Mesendoderm (in vitro differentiated cells): ENCODE measurements around the gene CD3E.

Experiments
- DNase-seq: peaks from one replicate; pipeline ENCODE4 v3.0.0; 2013
- H2AK5ac ChIP-seq: 2 replicates; pipeline ENCODE4 v1.6.1; 2013; ENCODE audit warnings: low read length, inconsistent platforms
- H2BK120ac ChIP-seq: 2 replicates; pipeline ENCODE4 v1.6.1; 2013; ENCODE audit warnings: low read depth, mild to moderate bottlenecking, low read length, moderate library complexity, mixed read lengths
- H2BK15ac ChIP-seq: replicated peaks from 2 replicates; pipeline ENCODE4 v1.6.1; 2013; ENCODE audit warnings: low read depth, mild to moderate bottlenecking, moderate library complexity
- H2BK5ac ChIP-seq: 2 replicates; pipeline ENCODE4 v1.6.1; 2013; ENCODE audit warnings: low read length, inconsistent platforms
- H3K18ac ChIP-seq: 2 replicates; pipeline ENCODE4 v1.6.1; 2013; ENCODE audit warnings: mild to moderate bottlenecking, low read length, mixed read lengths
- H3K23ac ChIP-seq: one replicate; pipeline ENCODE4 v1.6.1; 2013; ENCODE audit warnings: low read length
- H3K27ac ChIP-seq: 2 replicates; pipeline ENCODE4 v1.5.1; 2013; ENCODE audit warnings: low read depth, mild to moderate bottlenecking, inconsistent platforms, low read length, moderate library complexity
- H3K27me3 ChIP-seq: 2 replicates; pipeline ENCODE4 v1.6.1; 2013; ENCODE audit warnings: low read length, control low read depth, mild to moderate bottlenecking, inconsistent platforms; ENCODE audit not compliant: insufficient read depth, poor library complexity
- H3K36me3 ChIP-seq: 2 replicates; pipeline ENCODE4 v1.6.1; 2013; ENCODE audit warnings: low read length, inconsistent platforms; ENCODE audit not compliant: control insufficient read depth, insufficient read depth
- H3K4ac ChIP-seq: one replicate; pipeline ENCODE4 v1.6.1; 2013; ENCODE audit warnings: low read depth, mild to moderate bottlenecking, low read length, moderate library complexity
- H3K4me1 ChIP-seq: 2 replicates; pipeline ENCODE4 v1.6.1; 2013; ENCODE audit warnings: low read depth, low read length, inconsistent platforms; ENCODE audit not compliant: control insufficient read depth
- H3K4me2 ChIP-seq: 2 replicates; pipeline ENCODE4 v1.6.1; 2013; ENCODE audit warnings: low read length
- H3K4me3 ChIP-seq: 2 replicates; pipeline ENCODE4 v1.5.1; 2013; ENCODE audit warnings: mild to moderate bottlenecking, low read length
- H3K56ac ChIP-seq: one replicate; pipeline ENCODE4 v1.6.1; 2013; ENCODE audit warnings: low read length
- H3K79me1 ChIP-seq: 2 replicates; pipeline ENCODE4 v1.6.1; 2013; ENCODE audit warnings: low read length, inconsistent platforms
- H3K79me2 ChIP-seq: 2 replicates; pipeline ENCODE4 v1.6.1; 2013; ENCODE audit warnings: mild to moderate bottlenecking, low read length; ENCODE audit not compliant: control insufficient read depth, insufficient read depth
- H3K9ac ChIP-seq: 2 replicates; pipeline ENCODE4 v1.6.1; 2013; ENCODE audit warnings: low read length, inconsistent platforms
- H4K5ac ChIP-seq: one replicate; pipeline ENCODE4 v1.6.1; 2013; ENCODE audit warnings: low read length
- H4K8ac ChIP-seq: one replicate; pipeline ENCODE4 v1.6.1; 2013; ENCODE audit warnings: low read depth, mild to moderate bottlenecking, control low read depth, low read length, moderate library complexity
- WGBS: extraction: QIAGEN DNeasy Blood & Tissue Kit; methylation state at CpG from one replicate; pipeline ENCODE4 v1.1.7; 2013; ENCODE audit warnings: low lambda C conversion rate, missing lambda C conversion rate; ENCODE audit not compliant: insufficient coverage; ENCODE audit errors: extremely low coverage; 5-methylcytosine and 5-hydroxymethylcytosine counted together

CD3E gene

DNA sequence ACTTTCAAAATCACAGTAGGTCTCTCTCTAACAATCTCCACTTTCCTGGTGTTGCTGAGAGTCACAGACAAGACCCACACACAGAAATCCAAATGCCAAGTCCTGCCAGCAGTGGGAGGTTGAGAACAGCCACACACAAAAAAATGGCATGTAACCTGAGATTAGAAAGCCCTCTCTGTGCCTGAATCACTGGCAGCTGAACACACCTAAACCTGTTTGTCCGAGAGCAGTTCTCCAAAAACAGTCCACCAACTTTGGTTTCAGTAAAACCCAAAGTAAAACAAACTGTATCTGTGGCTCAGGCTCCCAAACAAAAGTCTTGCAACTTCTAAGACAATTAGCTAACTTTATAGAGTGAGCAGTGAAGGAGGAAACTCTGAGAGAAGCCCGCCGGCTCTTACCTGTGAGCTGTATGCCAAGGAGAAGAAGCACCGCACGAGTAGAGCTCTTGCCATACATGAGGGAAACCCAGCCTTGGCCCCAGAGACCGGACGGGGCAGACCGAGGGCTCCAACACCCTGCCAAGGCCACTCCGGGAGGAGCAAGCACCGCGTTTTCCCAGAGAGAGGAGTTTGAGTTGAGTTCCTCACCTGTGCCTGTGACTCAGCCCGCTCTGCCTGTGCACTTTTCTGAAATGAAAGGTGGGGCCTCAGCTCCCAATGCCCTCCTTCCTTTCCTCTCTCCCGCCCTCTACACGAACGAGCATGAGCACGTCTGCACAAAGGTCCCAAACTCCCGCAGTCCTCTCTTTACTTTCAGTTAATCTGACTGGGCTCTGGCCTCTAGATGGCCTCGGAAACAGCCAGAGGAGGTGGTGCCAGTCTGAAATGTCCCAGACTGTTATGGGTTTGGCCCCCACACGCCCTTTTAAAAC lies 40.6 kb upstream of the CD3E start, which contains the start of gene MPZL2:
Gene MPZL2 (minus strand): TSS at position 603 of the 874 bp plus-strand sequence. CDS start 144 bp downstream, at position 459.
- Histone ChIP-seq H2BK5ac (no peak within 1 kb of the TSS), H3K9ac (peak within 1 kb of the TSS; percentile 27), H2AK5ac (no peak within 1 kb of the TSS), H4K8ac (no peak within 1 kb of the TSS), H3K79me2 (no peaks in the 10 kb centered on the region), H2BK120ac (no peak within 1 kb of the TSS), H2BK15ac (no peak within 1 kb of the TSS), H3K4me2 (peak within 1 kb of the TSS; percentile 44), H3K23ac (no peak within 1 kb of the TSS), H3K27ac (no peak within 1 kb of the TSS), H3K4ac (no peak within 1 kb of the TSS), H3K56ac (peak within 1 kb of the TSS; percentile 63), H3K36me3 (no peaks in the 10 kb centered on the region), H3K79me1 (no peaks in the 10 kb centered on the region), H3K27me3 (peaks cover 7% of the 10 kb centered on the region), H4K5ac (no peak within 1 kb of the TSS), H3K4me1 (peaks cover 4% of the 10 kb centered on the region), H3K4me3 (no peak within 1 kb of the TSS), H3K18ac (peak within 1 kb of the TSS; percentile 73)
- WGBS = no CpG with 5 or more reads among the region's 19 CpGs
- DNase-seq = peak; percentile 57

DNA sequence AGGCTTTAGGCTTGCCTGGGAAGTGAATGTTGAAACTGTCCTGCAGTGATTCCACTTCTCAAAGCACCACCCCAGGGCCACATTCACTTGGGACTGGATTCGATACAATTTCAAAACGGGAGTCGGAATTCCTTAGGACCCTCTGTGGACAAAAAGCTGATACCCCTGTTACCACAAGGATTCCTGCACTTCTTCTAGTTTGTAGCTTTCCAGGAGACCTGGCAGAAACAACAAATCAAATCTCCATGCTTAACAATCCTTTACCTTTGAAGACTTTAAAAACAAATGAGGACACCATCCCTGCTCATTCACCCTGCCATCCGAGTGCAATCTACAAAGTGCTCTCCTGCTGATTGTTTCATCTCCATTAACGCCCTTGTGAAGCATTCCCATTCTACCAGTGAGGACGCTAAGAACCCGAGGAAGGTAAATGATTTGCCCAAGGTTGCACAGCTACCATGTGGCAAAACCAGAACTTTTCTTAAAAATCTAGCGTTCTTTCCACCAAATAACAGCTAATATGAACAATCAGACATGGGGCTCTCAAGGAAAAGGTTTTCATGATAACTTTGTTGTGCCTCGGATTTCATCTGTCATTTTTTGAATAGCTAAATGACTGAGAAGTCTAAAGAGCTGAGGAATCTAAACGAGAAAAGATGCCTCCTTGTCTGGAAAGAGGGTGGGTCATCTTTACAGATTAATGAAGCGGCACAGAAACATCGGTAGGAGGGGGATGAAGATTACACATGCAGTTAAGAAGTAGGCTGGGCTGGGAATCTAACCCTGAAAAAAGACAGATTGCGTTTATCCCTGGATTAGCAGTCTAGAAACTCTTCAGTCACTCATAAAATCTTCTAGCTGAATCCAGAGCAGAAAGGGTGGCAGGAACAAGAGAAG lies 39.7 kb upstream of the CD3E start:
- peak overlapping the region; percentile 44 for H3K4me2 ChIP-seq
- H3K4me1 ChIP-seq = peaks cover 4% of the 10 kb centered on the region
- no peaks in the 10 kb centered on the region for H3K79me1 ChIP-seq
- no peak overlapping the region for H3K4ac ChIP-seq
- no peak overlapping the region for H4K8ac ChIP-seq
- no peak overlapping the region for H2BK15ac ChIP-seq
- H3K4me3 ChIP-seq = no peak overlapping the region
- no CpG with 5 or more reads among the region's 13 CpGs for WGBS
- H3K18ac ChIP-seq = no peak overlapping the region
- H2AK5ac ChIP-seq = no peak overlapping the region
- no peak overlapping the region for H4K5ac ChIP-seq
- H3K23ac ChIP-seq = no peak overlapping the region
- H3K56ac ChIP-seq = no peak overlapping the region
- no peak overlapping the region for H3K9ac ChIP-seq
- DNase-seq = no peak
- peaks cover 7% of the 10 kb centered on the region for H3K27me3 ChIP-seq
- H2BK5ac ChIP-seq = no peak overlapping the region
- no peak overlapping the region for H3K27ac ChIP-seq
- no peak overlapping the region for H2BK120ac ChIP-seq
- no peaks in the 10 kb centered on the region for H3K36me3 ChIP-seq
- H3K79me2 ChIP-seq = no peaks in the 10 kb centered on the region

DNA sequence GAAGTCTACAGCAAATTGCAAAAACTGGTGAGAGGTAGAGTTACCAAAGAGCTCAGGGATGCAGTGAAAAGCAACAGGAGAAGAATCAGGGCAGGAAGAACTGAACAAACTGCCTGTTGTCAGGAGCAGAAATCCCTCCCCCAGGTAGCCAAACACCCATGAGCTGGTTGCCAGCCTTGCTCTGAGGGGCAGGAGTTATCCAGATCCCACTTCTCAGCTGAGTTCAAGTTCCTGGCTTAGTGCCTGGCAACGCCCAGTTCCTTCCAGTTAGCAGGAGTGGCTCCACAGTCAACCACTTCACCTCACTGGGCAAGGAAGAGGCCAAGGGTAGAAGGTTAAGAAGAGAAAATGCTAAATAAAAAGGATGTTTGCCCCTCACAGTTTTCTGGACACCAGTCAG lies 38.6 kb upstream of the CD3E start:
- no CpG with 5 or more reads among the region's 1 CpG for WGBS
- Histone ChIP-seq H3K27ac (no peak overlapping the region), H3K9ac (no peak overlapping the region), H3K4ac (no peak overlapping the region), H3K23ac (no peak overlapping the region), H3K79me1 (no peaks in the 10 kb centered on the region), H2AK5ac (no peak overlapping the region), H2BK15ac (no peak overlapping the region), H3K56ac (no peak overlapping the region), H3K27me3 (peaks cover 7% of the 10 kb centered on the region), H3K79me2 (no peaks in the 10 kb centered on the region), H3K36me3 (no peaks in the 10 kb centered on the region), H3K4me1 (peaks cover 4% of the 10 kb centered on the region), H4K5ac (no peak overlapping the region), H2BK120ac (no peak overlapping the region), H2BK5ac (no peak overlapping the region), H3K18ac (no peak overlapping the region), H3K4me2 (no peak overlapping the region), H4K8ac (no peak overlapping the region), H3K4me3 (no peak overlapping the region)
- DNase-seq = no peak

DNA sequence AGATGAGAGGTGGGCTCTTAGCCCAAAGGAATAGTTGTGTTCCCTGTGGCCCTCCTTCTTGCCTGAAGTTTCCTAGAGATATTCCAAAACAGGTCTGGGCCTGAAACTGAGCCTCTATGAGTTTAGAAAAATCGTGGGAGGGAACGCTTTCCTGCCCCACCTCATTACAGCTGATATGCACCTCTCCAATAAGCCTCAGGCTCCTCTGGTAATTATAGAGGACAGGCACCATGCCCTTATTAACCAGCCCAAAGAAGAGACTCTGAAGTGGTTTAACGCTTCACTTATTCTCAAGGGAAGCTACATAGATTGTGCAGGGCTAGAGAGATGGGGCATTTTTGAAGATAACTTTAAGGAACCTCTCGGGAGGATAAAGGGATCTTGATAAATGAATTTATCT lies 37.0 kb upstream of the CD3E start:
- no peak overlapping the region for H3K18ac ChIP-seq
- no peaks in the 10 kb centered on the region for H3K36me3 ChIP-seq
- no peak overlapping the region for H3K9ac ChIP-seq
- no peak overlapping the region for H3K4me2 ChIP-seq
- H3K79me2 ChIP-seq = no peaks in the 10 kb centered on the region
- no peak overlapping the region for H3K4me3 ChIP-seq
- no peak overlapping the region for H4K5ac ChIP-seq
- no peak overlapping the region for H3K56ac ChIP-seq
- H3K27me3 ChIP-seq = peaks cover 7% of the 10 kb centered on the region
- no peak overlapping the region for H3K27ac ChIP-seq
- H2AK5ac ChIP-seq = no peak overlapping the region
- no peak overlapping the region for H2BK5ac ChIP-seq
- no peak overlapping the region for H3K23ac ChIP-seq
- no peak overlapping the region for H3K4ac ChIP-seq
- peaks cover 4% of the 10 kb centered on the region for H3K4me1 ChIP-seq
- WGBS = no CpG with 5 or more reads among the region's 4 CpGs
- no peak overlapping the region for H4K8ac ChIP-seq
- no peaks in the 10 kb centered on the region for H3K79me1 ChIP-seq
- no peak overlapping the region for H2BK120ac ChIP-seq
- H2BK15ac ChIP-seq = no peak overlapping the region
- no peak for DNase-seq

DNA sequence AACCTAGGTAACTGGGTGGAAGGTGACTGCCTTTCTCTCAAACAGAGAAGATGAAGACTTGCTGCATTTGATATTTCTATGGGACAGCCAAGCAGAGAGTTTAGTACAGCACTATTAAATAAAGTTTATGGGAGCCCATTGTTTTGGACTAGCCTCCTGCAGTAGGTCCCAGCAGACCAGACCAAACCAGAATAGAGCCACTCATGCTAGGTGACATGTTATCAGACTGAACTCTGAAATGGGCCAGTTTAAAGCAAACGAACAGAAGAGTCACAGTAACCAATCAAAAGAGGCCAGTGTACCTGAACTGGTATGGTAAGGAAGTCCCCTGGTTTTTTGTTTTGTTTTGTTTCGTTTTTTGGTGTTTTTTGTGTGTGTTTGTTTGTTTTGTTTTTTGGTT lies 32.5 kb upstream of the CD3E start:
- Histone ChIP-seq H3K9ac (no peak overlapping the region), H3K18ac (no peak overlapping the region), H3K27me3 (no peaks in the 10 kb centered on the region)

More for the DNA sequence above, 32.5 kb upstream of the CD3E start:
- Histone ChIP-seq H3K56ac (no peak overlapping the region), H4K8ac (no peak overlapping the region), H2BK15ac (no peak overlapping the region), H3K4ac (no peak overlapping the region), H2BK5ac (no peak overlapping the region), H3K23ac (no peak overlapping the region), H3K36me3 (no peaks in the 10 kb centered on the region), H2AK5ac (no peak overlapping the region), H3K4me1 (no peaks in the 10 kb centered on the region), H4K5ac (no peak overlapping the region), H3K27ac (no peak overlapping the region), H3K4me3 (no peak overlapping the region), H3K79me1 (no peaks in the 10 kb centered on the region), H3K79me2 (no peaks in the 10 kb centered on the region), H3K4me2 (no peak overlapping the region), H2BK120ac (no peak overlapping the region)
- DNase-seq = no peak
- no CpG with 5 or more reads among the region's 2 CpGs for WGBS
